NB4 (cell line): ENCODE results near the gene UBE3A.

Source experiments
- DNase-seq: peaks from one replicate; pipeline ENCODE4 v3.0.0; 2010; ENCODE audit warnings: low read depth
- H3K4me3 ChIP-seq: one replicate; pipeline ENCODE4 v1.5.1; 2011; ENCODE audit warnings: mild to moderate bottlenecking, low read depth, low read length, moderate library complexity
- CTCF ChIP-seq: IDR thresholded peaks from one replicate; pipeline ENCODE4 v1.5.1; 2012; ENCODE audit warnings: low read depth, low read length
- MYC ChIP-seq: IDR thresholded peaks from 2 replicates; pipeline ENCODE4 v1.6.1; 2011; ENCODE audit warnings: low read depth, low read length
- POLR2A ChIP-seq: IDR thresholded peaks from 2 replicates; pipeline ENCODE4 v1.6.1; 2011; ENCODE audit warnings: mild to moderate bottlenecking; ENCODE audit not compliant: insufficient read length; ENCODE audit errors: extremely low read depth
- TF ChIP-seq, protein P1 (sequence below): IDR thresholded peaks from 2 replicates; pipeline ENCODE4 v1.6.1; 2011; ENCODE audit warnings: low read depth, low read length

UBE3A gene

GRCh38 chr15:25424073-25424472 is 14.8 kb downstream of the UBE3A start:
- no peak overlapping the region for H3K4me3 ChIP-seq
- TF ChIP-seq MYC, result no peak
- TF ChIP-seq, protein P1, sequence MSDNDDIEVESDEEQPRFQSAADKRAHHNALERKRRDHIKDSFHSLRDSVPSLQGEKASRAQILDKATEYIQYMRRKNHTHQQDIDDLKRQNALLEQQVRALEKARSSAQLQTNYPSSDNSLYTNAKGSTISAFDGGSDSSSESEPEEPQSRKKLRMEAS, result no peak
- no peak for TF ChIP-seq CTCF
- DNase-seq, result no peak

DNA sequence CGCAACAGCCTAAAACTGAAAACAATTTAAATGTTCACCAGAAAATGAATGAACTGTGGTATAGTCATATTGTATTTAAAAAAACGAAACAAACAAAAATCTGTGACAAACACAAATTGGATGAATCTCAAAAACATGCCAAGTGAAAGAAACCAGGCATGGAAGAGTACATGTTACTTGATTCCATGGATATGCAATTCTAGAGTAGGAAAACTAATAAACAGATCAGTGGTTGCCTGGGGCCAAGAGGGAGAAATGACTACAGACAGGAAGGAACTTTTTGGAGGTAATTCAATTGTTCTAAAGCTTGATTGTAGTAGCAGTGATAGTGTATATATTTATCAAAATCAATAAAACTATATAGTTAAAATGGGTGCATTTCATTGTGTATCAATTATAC is 16.8 kb downstream of the UBE3A start:
- TF ChIP-seq POLR2A (no peak), CTCF (no peak)
- no peak for DNase-seq

DNA sequence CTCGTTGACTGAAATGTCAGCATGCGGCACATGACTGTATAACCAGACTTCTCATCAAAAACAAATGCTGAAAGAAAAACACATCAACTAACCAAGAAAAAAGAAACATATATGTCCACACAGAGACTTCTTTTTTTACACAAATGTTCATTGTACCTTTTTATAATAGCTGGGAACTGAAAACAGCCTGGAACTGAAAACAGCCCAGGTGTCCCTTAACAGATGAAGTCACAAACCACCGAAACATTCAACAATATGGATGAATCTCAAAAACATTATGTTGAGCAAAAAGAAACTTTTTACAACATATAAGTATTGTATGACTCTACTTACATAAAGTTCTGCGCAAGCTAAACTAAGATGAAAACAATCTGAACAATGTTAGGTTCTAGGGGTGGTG is 20.6 kb downstream of the UBE3A start:
- TF ChIP-seq CTCF, result no peak
- TF ChIP-seq MYC, result no peak
- TF ChIP-seq, protein P1, result no peak
- TF ChIP-seq POLR2A, result no peak
- DNase-seq, result no peak
- H3K4me3 ChIP-seq, result no peak overlapping the region

More for the DNA sequence above, 16.8 kb downstream of the UBE3A start:
- H3K4me3 ChIP-seq, result no peak overlapping the region

- no peak for DNase-seq
- H3K4me3 ChIP-seq, result no peak overlapping the region
- TF ChIP-seq CTCF, result no peak
- TF ChIP-seq MYC, result no peak
- no peak for TF ChIP-seq POLR2A
- TF ChIP-seq, protein P1, result no peak
These were observed 21.2 kb downstream of the UBE3A start for GRCh38 chr15:25417604-25418003.

- no peak overlapping the region for H3K4me3 ChIP-seq
- TF ChIP-seq CTCF, result no peak
- no peak for TF ChIP-seq POLR2A
- TF ChIP-seq, protein P1, result no peak
- TF ChIP-seq MYC, result no peak
- no peak for DNase-seq
These were observed 22.1 kb downstream of the UBE3A start for GRCh38 chr15:25416693-25417092.

DNA sequence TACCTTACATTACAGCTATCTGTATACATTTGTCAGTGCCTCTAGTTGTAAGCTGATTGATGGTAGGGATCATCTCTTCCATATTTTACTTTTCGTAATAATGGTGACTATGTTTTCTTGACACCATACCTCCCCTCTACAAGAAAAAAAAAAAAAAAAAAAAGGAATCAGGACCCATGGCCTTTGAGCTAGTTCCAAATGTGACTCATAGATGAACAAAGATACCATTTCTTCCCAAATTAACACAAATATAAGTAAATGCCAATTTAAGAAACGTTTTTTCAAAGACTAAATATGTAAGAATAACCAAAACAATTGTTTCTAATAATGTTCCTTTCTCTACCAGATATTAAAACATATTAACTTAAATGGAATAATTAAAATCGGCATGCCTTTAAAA is 23.1 kb downstream of the UBE3A start:
- DNase-seq, result no peak
- TF ChIP-seq, protein P1, result no peak
- TF ChIP-seq MYC (no peak), POLR2A (no peak), CTCF (no peak)
- H3K4me3 ChIP-seq, result no peak overlapping the region
